Measurements from ENCODE around the gene CDC42BPA.
"Not testable (repeated sequence)": the region's sequence is repeated elsewhere in the genome, so short reads cannot be mapped to it uniquely, and the experiment has no call there.

The CDC42BPA gene

DNA sequence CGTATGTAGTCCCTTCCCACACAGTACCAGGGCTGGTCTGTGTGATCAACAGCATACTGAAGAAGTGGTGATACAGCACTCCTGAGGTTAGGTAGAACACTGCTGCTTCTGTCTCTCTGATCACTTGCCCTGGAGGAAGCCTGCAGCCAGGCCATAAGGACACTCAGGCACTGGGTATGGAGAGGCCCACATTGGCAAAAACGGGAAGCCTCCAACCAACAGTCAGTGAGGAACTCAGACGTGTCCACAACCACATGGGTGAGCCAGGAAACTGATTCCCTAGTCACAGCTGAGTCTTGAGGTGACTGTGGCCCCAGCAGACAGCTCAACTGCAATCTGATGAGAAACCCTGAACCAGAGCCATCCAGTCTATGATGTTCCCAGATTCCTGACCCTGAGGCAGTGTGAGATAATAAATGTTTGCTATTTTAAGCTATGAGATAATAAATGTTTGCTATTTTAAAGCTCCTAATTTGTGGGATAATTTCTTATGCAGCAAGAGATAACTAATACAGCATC lies 315.7 kb downstream of the CDC42BPA start:
- no peak overlapping the region for H3K4me3 Mint-ChIP-seq
- no peaks in the 10 kb centered on the region for H3K27me3 Mint-ChIP-seq (ENCODE audit: low read depth)
- H3K4me1 Mint-ChIP-seq, result no peaks in the 10 kb centered on the region
- H3K9me3 Mint-ChIP-seq, result peaks cover 14% of the 10 kb centered on the region
- peaks cover 68% of the 10 kb centered on the region for H3K36me3 Mint-ChIP-seq (ENCODE audit: low read depth)
- TF ChIP-seq, protein P1, sequence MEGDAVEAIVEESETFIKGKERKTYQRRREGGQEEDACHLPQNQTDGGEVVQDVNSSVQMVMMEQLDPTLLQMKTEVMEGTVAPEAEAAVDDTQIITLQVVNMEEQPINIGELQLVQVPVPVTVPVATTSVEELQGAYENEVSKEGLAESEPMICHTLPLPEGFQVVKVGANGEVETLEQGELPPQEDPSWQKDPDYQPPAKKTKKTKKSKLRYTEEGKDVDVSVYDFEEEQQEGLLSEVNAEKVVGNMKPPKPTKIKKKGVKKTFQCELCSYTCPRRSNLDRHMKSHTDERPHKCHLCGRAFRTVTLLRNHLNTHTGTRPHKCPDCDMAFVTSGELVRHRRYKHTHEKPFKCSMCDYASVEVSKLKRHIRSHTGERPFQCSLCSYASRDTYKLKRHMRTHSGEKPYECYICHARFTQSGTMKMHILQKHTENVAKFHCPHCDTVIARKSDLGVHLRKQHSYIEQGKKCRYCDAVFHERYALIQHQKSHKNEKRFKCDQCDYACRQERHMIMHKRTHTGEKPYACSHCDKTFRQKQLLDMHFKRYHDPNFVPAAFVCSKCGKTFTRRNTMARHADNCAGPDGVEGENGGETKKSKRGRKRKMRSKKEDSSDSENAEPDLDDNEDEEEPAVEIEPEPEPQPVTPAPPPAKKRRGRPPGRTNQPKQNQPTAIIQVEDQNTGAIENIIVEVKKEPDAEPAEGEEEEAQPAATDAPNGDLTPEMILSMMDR (IDR thresholded peaks at IDR 0.05; ENCODE audit: unreplicated experiment in 3 of 3), result no peak
- no peak overlapping the region for H3K27ac Mint-ChIP-seq

GRCh38 chr1:226999579-226999978 lies 318.7 kb downstream of the CDC42BPA start:
- Mint-ChIP-seq H3K36me3 (ENCODE audit: low read depth) (peaks cover 68% of the 10 kb centered on the region), H3K9me3 (peaks cover 17% of the 10 kb centered on the region)
- H3K4me1 Mint-ChIP-seq; H3K27ac Mint-ChIP-seq; H3K27me3 Mint-ChIP-seq (ENCODE audit: low read depth); H3K4me3 Mint-ChIP-seq: not testable (repeated sequence)

- Mint-ChIP-seq H3K9me3 (peaks cover 17% of the 10 kb centered on the region), H3K27me3 (ENCODE audit: low read depth) (no peaks in the 10 kb centered on the region), H3K4me1 (peaks cover 19% of the 10 kb centered on the region), H3K36me3 (ENCODE audit: low read depth) (peaks cover 35% of the 10 kb centered on the region), H3K4me3 (no peak overlapping the region), H3K27ac (peak overlapping the region in 2 of 3 experiments; percentile 41 to 93)
- TF ChIP-seq, protein P1 (IDR thresholded peaks at IDR 0.05; ENCODE audit: unreplicated experiment in 3 of 3), result no peak
Measured at GRCh38 chr1:226995365-226996332, 322.6 kb downstream of the CDC42BPA start.

- Mint-ChIP-seq H3K27ac (peak overlapping the region in 2 of 3 experiments; percentile 41 to 93), H3K4me3 (no peak overlapping the region), H3K36me3 (ENCODE audit: low read depth) (peaks cover 27% of the 10 kb centered on the region), H3K9me3 (peaks cover 12% of the 10 kb centered on the region), H3K4me1 (peaks cover 23% of the 10 kb centered on the region), H3K27me3 (ENCODE audit: low read depth) (no peaks in the 10 kb centered on the region)
- TF ChIP-seq, protein P1 (IDR thresholded peaks at IDR 0.05; ENCODE audit: unreplicated experiment in 3 of 3), result no peak
Measured at GRCh38 chr1:226994586-226995364, 323.5 kb downstream of the CDC42BPA start.

- TF ChIP-seq, protein P1 (IDR thresholded peaks at IDR 0.05; ENCODE audit: unreplicated experiment in 3 of 3), result no peak
- Mint-ChIP-seq H3K27ac (peak overlapping the region; percentile 41 to 93 (median 72)), H3K4me1 (peaks cover 23% of the 10 kb centered on the region), H3K36me3 (ENCODE audit: low read depth) (peaks cover 19% of the 10 kb centered on the region), H3K4me3 (peak overlapping the region in 2 of 3 experiments; percentile 8 to 13), H3K9me3 (peaks cover 12% of the 10 kb centered on the region), H3K27me3 (ENCODE audit: low read depth) (no peaks in the 10 kb centered on the region)
Measured at GRCh38 chr1:226993814-226994585, 324.3 kb downstream of the CDC42BPA start.
